Activated CD4-positive, alpha-beta T cell treated with anti-CD3 and anti-CD28 coated beads, Interleukin-10, Interleukin-2, amounts not matched to agents 100 ng/mL and 50 ng/mL, durations not matched to agents 16 hours and 8 hours (primary cell): ENCODE results near the gene NUDT16L1.

Experiments used
- DNase-seq: peaks from one replicate; pipeline ENCODE4 v3.0.0-alpha.2; 2020

NUDT16L1 gene

DNA sequence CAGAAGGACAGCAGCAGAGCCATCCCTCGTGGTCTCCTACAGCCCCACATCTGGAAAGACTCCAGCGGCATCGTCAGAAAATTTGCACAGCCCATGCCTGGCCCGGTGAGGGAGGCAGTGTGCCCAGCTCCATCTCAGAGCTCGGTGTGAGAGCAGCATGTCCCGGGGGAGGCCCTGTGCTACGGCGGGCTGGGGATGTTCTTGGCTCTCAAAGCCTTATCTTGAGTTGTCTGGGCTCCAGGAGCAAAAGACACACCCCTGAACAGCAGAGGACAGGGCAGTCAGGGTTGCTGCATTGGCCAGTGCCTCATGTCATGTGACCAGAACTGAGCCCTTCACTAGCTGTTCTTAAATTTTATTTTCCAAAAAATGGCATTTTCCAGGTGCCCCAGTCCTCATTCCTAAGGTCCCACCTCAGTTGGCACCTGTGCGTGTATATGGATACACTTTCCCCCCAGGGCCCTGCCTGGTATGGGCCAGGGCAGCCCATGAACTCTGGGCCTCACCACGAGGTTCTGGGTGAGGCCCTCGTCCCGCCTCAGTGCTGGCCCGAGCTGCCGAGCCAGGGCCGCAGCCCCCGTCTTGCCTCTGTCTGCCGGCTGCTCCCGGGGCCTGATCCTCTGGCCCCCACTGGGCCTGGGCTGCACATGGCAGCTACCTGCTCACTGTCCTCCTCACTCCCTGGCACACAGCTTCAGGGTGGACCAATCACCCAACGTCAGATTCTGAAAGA, 3.0 kb downstream of the NUDT16L1 start:
- no peak for DNase-seq

DNA sequence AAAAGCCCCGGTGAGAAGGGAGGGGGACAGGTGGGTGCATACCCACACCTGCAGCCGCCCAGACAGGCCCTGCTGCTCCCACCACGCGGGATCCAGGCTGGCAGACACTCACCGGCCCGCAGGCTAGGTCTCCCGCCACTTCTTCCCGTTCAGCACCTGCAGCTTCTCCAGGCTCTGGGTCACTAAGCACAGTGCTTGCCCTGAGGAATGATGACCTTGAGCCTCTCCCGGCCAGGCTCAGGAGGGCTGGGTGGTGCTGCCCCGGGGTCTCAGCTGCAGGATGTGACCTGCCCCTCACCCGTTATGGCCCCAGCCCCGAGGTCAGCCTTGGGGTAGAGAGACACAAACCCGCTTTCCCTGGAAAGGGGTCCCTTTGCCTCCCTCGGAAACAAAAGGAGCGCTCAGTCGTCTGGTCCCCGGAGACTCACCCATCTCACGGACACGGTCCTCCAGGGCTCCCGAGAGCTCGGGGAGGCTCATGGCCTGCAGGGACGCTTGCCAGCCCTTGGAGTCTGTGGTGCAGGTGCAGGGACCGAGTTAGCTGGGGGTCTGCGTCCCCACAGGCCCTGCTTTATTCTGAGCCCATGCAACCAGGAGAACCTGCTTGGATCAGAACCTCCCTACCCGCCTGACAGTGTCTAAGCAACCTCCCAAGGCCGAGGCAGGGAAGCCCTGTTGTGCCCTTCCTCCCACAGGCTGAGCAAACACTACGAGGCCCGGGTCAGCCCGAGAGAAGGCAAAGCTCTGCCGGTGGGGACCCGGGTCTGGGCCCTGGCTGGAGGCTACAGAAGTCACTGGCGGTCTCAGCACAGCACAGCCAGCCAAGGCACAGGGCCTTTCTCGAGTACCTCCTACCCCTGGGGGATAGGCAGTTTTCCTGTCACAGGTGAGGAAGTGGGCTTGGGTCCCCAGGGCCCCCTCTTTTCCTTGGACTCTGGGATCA, 3.8 kb downstream of the NUDT16L1 start:
- no peak for DNase-seq

DNA sequence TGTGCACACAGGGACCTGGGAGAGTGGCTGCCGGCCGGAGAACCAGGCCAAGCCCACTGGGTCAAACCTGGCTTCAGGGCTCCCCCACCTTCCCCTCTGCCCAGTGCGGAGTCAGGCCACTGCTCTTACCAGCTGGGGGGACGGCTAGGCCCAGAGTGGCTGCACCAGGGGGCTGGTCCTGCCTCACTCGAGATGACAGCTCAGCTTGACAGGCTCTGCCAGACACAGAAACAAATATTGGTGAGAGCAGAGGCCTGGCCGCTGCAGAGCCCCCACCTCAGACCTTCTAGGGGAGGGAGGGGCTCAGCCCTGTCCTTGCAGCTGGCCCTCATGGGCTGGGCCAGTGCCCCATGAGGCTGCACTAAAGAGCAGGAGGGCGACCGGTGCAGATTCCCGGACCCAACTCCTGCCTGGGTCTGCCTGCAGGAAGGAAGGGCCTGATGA, 4.5 kb downstream of the NUDT16L1 start:
- DNase-seq, result no peak

DNA sequence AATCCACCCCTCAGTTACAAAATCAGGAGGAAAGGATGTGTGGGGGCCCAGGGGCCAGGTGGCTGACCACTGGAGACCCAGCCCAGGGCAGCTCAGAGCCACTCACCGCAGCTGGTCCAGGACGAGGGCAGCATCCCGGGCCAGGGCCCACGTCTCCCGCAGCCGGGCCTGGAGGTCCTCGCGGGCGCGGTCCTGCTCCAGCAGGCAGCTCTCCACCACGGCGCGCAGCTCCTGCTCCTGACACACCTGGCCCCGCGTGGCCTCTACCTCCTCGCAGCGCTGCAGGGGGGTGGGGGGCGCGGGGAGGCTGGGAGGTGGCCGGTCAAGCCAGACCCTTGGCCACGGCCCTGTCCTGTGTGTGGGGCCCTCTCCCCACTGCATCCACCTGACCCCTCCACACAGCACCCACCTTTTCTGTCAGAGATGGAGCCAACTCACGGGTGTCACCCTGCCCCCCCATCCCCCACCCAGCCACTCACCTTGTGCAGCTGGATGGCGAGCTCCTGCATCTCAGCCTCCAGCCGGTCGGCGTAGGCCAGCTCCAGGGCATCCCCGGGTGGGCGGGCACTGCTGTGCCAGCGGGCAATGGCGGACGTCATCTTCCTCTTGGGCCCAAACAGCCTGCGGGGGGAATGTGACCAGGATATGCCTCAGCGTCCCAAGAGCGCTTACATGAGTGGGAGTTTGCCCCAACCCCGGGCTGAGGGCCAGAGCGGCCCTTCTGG, 5.1 kb downstream of the NUDT16L1 start:
- no peak for DNase-seq

DNA sequence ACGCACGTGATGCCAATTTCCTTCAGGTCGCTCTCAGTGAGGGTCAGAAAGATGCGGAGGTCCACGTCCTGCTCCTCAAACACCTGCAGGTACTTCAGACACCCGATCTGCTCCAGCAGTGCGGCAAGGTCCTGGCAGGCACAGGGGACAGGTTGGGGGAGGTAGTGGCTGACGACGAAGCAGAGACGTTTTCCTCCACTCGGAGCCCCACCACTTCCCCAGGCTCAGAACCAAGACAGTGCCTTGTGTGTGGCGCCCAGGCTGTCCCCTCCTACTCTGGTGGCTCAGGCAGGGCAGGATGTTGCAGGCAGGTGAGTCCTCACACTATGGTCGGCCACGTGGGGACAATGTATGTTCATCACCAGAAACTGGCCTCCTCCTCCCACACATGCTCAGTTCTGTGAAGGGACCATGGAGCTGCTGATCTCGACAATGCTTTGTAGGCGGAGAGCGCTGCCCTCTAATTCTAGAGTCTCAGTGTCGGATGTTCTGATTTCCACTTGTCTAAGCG, 5.7 kb downstream of the NUDT16L1 start:
- no peak for DNase-seq

DNA sequence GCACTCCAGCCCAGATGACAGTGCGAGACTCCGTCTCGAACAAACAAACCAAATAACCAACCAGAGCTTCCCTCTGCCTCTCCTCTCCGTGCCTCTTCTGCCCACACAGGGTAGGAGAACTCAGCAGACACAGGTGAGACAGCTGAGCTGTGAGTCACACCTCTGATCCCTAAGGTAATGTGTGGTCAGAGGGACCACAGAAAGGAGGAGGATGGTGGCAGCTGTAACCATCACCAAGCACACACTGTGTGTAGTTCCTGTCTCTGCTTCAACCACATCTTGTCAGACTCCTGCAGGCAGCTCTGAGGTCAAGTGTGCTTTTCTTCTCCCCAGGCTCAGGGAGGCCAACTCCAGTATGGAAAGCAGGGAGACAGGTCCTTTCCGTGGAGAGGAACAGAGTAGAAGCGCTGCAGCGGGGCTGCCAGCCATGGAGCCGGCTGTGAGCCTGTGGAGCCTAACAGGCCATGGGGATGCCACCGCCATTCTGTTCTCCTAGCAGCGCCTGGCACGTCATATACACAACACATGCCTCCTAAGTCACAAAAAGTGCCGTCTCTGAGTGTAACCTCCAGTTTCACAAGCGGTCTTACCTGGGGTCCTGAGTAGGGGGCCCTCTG, 7.1 kb downstream of the NUDT16L1 start:
- peak; percentile 32 for DNase-seq

DNA sequence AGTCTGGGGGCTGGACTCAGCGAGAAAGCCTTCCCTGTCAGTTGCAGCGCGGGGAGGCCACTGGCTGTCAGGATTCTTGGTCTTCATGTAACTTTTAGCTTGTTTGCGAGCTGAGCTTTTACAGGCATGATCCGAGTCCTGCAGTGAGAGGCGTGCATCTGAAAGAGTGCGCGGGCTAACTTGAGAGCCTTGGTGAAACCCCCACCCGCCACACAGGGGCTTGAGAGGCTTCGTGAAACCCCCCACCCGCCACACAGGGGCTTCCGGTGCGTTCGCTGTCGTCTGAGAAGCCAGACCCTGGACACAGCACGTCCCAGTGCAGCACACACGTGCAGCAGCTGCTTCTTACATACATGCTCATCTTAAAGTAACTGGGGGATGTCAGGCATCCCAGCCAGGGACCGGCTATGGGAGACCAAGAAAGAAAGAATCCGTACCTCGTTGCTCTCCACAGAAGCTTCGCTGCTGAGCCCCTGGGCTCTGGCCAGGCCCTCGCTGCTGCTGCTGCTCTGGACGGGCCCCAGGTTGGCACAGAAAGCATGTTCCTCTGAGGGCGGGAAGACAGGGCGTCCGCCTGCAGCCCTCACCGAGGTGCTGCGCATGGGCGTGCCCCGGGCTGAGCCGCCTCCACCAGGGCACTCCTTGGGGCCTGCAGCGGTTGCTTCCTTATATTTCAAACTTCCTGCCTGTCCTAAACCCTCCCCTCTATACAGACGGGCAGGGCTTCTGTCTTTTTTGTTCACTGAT, 7.8 kb downstream of the NUDT16L1 start:
- no peak for DNase-seq

DNA sequence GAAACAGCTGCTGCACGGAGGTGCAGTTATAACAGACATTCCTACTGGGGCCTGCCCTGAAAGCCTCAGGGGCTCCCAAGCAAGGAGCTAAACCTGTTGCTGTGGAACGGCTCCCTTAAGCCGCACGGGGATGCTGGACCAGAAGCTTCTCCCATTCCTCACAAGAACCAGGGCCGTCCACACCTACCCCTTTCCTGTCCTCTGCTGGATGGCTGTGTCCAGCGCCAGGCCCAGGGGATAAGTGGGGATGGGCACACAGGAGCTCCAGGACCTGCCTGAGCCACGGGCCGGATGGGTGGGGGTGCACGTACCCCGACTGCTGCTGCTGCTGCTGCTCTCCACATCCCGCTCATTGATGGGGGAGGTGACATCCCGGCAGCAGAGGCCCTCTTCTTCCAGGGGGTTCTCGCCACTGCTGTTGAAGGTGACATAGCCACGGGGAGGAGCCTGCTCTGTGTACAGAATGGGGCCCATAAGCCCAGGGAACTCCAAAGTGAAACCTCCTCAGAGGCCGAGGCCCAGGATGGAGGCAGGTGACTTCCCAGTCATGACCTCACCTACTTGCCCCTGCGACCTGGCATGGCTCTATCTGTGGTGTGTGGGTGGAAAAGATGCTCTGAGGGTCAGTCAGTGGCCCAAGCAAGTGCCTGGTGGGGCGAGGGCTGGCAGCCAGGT, 8.6 kb downstream of the NUDT16L1 start:
- no peak for DNase-seq

DNA sequence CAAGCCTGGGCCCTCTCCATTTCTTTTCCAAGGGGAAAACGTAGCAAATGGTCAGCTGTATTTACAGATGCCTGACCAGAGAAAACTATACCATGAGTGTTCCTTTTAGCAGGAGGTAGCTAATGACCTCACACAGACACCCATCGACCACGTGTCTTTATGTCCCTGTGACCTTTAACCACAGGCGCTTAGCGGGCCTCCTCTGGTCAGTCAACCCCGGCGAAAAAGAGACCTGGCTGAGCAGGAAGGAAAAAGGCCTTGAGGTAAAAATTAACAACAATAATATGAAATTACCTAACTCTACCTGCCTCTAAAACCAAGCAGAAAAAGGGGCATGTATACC, 9.1 kb downstream of the NUDT16L1 start:
- no peak for DNase-seq

DNA sequence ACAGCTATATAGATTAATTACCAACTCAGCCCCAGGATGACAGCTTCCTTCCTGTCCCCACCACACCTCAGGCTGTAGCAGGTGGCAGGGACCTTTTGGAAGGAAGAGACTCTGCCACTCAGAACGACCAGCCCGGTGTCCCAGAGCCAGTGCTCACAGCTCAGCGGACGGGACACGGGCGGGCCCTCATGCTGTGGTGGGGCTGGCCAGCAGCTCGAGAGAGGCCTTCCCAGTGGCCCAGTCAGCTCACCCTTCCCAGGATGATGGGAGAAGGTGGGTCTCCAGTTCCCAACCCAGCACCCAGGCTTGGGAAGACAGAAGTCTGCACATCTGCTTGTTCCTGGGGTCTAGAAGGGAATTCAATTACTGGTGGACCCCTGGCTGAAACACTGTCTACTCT, 10.5 kb downstream of the NUDT16L1 start:
- no peak for DNase-seq

DNA sequence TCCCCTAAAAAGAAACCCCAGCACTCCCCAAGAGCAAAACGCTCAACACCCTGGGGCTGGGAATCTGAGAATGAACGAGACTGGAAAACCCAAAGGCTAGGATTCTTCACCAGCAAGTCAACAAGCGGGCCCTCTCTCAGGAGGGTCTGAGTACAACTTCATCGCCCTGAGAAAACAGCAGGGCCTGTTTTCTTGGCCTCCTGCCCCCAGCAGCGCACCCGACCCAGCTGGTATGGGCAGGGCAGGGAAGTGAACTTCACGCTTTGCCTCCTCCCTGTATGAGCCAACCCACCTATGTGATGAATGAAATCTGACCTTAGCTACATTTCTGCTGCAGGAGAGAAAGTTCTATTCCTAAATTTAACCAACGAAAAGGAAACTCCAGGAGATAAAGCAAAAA, 11.1 kb downstream of the NUDT16L1 start:
- no peak for DNase-seq

DNA sequence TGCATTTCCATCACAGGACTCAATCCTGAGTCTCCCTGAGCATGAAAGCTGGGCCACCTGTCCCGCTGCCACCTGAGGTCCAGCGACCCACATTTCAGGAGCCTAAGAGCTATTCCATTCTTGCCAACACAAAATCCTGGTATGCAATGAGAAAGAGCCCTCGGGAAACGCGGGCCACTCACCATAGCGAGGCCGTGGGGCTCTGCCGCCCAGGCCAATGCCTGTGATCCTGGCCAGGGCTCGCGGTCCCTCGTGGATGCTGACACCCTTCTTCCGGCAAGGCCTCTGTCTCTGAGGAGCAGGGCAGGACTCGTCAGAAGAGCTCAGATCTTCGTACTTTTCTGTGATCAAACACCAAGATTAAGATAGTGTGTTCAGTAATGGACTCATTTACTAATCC, 11.6 kb downstream of the NUDT16L1 start:
- no peak for DNase-seq

DNA sequence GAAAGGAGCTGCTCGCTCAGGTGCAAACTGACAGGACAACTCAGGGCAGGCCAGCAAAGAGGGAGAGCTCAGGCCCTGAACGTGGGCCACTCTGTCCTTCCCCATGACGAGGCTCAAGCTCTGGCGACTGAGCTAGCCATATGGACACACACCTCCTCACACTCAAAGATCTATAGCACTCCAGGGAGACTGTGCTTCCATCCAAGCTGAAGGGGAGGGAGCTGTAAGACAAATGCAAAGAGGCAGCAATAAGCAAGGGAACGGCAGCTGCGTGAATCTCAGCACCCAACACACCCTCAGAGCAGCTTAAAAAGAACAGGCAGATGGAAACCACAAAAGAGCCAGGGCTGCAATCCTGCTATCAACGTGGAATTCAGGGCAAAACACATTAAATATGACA, 13.5 kb downstream of the NUDT16L1 start:
- no peak for DNase-seq

DNA sequence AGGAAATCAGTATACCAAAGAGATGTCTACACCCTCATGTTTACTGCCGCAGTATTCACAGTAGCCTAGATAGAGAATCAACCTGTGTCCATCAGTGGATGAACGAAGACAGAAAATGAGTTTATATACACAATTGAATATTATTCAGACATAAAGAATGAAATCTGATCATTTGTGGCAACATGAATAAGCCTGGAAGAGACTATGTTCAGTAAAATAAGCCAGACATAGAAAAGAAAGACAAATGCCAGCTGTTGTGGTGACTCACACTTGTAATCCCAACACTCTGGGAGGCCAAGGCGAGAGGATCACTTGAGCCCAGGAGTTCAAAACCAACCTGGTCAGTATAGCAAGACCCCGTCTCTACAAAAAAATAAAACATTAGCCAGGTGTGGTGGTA, 16.1 kb downstream of the NUDT16L1 start:
- DNase-seq, result no peak

DNA sequence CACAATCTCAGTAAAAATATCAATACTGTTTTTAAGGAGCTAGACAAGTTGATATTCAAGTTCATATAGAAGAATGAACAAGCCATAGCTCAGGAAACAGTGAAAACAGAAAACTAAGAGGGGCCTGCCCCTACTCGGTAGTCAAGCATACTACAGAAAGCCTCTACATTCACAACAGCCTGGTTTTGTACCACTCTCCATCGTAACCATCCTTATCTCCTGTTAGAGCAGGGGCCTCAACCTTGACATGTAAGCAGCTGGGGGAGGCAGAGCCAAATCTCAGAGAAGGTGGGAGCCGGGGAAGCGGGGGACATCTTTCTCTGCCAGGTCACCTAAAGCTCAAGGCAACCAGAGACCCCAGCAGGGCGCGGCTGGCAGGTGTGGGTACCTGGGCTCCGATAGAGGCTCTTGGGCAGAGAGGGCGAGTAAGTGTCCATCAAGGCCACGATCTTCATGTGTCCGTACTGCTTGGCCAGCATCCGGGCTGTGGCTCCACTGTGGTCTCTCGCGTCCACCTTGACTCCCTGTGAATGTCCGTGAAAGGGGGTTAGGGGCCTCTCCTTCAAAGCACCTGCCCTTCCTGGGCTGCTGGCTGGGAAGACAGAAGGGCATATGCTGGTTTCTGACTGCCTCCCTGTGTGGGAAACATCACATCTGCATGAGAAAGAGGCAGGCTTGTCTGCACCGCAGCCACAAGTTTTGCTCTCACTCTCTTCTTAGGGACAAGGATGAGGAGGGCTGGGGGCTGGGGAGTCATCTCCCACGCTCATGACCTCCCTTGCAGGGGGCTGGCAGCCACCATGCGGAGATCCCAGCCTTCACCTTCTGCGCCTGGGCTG, 20.5 kb downstream of the NUDT16L1 start:
- DNase-seq, result no peak

DNA sequence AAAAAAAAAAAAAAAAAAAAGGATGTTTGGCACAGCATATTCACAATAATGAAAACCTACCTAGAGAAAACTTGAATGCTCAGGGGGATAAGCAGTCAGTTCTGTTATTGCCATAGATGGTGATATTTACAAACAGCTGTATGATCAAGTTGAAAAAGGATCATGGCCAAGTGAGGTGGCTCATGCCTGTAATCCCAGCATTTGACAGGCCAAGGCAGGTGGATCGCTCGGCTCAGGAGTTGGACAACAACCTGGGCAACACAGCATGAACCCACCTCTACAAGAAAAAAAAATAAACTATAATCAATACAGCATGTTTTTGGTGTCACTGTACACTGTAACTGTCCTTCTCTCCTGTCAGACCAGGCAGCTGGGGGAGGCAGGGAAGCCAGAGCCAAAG, 21.6 kb downstream of the NUDT16L1 start:
- no peak for DNase-seq

DNA sequence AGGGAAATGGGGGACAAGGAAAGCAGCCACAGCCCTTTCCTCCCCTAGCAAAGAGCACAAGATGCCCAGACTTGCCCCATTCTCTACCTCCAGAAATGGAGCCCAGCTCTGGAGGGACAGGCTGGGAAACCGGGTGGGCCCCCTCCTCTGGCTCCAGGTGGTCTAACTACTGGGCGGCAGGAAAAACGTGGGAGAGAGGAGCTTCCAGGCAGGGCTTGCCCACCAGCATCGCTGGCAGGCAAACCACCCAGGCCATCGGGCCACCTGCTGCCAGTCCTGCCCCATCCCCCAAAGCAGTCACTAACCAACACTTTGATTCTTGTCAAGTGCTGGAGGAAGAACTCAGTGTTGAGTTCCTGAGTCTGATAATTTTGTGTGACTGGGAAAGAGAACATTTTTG, 25.1 kb downstream of the NUDT16L1 start:
- DNase-seq, result no peak

DNA sequence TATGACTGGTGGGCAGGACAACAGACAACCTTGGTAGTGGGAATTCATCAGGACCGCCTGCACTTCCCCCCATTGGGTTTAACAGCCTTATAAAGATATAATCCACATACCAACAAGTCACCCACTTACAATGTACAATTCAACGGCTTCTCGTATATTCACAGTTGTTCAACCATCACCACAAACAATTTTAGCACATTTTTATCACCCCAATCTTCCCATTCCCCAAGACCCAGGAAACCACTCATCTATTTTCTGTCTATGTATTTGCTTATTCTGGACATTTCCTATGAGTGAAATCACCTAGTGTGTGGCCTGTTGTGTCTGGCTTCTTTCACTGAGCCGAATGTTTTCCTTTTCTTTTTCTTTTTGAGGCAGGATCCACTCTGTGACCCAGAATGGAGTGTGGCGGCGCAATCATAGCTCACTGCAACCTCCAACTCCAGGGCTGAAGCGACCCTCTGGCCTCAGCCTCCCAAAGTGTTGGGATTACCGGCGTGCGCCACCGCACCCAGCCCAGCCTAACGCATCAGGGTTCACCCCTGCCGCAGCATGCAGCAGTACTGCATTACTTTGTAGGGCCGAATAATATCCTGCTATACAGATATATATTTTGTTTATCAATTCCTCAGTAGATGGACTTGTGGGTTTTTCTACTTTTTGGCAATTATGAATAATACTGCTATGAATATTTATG, 29.9 kb downstream of the NUDT16L1 start:
- DNase-seq, result no peak

DNA sequence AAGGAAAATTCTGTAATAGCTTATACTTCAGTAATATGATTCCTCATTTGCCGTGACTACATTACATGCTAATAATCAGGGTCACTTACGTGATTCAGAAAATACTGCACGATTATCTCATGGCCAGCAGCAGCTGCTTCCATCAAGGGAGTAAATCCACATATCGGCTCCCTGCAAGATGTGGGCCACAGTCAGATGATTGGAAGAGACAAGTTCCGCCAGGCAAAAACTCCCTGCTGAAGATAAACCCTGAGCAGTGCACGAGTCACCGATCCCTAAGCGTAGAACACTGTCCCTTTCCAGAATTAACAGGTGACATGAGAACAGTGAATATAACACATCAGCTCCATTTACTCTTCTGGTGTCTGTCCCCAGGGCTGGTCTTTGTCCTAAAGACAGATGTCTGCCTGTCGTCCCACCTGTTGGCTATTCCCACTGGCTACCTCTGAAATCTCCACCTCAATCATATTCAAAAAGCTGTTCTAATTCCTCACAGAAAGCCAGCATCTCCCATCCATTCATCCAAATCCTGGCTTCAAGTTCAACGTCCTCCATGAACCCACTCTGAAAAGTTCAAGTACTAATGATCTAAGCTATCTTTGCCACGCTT, 31.4 kb downstream of the NUDT16L1 start:
- DNase-seq, result no peak

DNA sequence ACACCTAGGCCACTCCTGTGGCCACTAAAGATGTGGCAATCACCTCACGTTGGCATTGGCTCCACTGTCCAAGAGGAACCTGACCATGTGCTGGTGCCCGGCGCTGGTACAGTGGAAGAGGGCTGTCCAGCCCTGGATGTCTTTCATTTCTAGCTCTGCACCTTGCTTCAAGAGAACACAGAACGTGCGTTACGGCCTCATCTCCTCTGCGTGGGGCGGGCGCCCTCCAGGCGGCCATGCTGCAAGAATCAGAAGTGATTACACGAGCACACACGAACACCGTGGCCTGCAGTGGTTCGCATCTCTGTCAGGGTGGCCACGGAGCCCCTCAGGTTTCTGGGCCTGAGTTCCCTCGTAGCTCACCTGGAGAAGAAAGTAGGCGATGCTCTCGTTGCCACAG, 33.3 kb downstream of the NUDT16L1 start:
- DNase-seq, result no peak
